HG03159 (cell line): Measurements from ENCODE around the gene SRD5A3.

Experiments used
- ATAC-seq: cut with Tn5 transposase; IDR thresholded peaks from one replicate; pipeline ENCODE4 v1.9.1; 2021; ENCODE audit warnings: mild to moderate bottlenecking, moderate library complexity; ENCODE audit not compliant: unreplicated experiment

The SRD5A3 gene

DNA sequence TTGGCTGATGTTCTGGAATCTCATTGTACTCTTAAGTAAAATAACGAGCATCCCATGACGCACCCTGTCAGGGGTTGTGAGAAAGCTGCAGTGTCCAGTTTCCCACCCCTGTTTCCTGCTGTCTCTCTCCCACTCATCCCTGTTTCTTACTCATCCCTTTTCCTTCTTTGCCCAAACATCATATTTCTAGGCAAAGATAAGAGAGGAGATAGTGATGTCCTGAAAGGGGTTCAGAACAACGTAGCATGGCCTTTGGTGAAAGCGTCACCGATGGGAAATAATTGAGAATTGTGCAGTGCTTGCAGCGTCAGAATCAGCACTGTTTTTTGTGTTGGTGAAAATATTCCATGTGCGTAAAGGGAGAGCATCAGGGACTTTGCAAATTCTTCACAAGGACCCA, 26.2 kb downstream of the SRD5A3 start:
- ATAC-seq, result no peak

DNA sequence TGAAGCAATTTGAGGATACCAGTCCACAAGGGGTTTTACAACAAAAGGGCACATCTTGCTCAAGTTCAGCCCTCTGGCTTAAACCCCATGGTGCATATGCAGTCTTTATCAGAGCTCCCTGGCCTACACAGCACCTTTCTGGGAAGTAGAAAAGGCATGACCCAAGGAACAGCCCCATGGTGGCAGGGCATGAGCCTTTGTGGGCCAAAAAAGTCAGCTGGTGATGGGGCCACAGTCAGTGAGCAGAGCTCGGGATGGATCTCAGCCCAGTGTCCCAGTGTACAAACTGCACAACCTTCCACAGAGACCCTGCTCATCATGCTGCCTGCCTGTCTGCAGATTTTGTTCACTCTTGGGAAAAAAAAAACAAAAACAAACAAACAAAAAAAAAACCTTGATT, 27.4 kb downstream of the SRD5A3 start:
- ATAC-seq, result no peak

DNA sequence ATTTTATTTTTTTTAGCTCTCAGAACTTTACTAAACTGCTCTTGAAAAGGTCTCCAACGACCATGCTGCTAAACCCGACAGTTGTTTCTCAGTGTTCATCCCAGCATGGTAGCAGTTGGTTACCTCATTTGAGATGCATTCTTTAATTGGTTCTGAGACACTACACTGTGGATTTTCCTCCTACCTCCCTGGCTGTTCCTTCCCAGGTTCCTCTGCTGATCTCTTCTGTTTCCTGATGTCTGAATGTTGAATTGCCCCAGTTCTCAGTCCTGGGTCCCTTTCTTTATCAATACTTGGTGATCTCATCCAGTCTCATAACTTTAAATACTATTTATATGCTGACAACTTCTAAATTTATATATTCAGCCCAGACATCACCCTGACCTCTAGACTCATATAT, 30.7 kb downstream of the SRD5A3 start:
- ATAC-seq, result no peak

DNA sequence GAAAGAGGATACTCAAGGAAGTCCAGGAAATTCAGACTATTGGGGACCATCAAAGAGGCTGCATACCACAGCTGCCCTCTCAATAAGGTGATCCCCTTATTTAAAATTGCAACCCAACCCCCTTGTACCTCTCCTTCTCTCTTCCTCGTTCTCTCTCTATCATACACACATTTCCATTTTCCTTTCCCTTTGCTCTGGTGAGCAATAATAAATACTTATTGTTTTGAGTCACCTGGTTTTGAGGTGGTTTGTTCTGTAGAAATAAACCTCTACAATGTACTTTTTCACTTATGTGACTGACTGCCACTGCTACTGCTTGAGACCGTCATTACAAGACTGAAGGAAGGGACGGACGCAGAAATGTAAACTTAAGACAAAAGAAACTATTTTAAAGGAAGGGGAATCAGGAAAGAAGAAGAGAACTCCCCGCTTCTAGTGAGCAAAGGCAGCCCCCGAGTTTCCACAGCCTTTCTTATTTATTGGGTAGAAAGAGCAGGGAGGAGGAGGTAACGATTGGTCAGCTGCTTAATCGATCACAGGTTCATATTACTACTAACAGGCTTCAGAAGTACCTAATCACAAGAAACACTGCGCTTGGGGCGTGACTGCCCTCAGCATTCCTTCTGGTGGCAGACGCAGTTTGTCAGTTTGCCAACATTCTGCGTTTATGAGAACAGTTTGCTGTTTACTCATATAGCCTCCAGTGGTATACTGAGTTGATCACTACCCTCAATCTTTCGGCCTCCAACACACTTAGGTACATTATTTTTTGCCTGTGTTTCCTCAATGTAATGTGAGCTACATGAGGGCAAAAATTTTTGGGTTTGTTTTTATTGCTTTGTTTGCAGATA, 32.8 kb downstream of the SRD5A3 start:
- no peak for ATAC-seq

DNA sequence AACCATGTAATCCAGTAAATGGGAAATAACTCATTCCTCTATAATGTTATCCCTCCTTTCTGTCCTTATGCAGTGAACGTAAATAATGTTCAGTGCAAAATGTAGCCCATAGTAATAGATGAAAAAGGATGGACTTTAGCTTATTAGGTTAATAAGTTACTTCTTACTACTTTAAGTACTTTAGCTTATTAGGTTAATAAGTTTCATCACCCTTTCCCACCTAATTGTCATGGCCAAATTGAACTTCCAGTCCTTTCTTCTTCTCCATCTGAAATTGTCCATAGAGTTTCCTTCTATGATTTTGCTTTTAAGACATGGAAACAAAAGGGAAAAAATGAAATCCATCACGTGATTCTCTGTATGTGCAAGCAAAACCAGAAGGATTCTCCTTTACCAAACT, 34.5 kb downstream of the SRD5A3 start:
- ATAC-seq, result no peak

DNA sequence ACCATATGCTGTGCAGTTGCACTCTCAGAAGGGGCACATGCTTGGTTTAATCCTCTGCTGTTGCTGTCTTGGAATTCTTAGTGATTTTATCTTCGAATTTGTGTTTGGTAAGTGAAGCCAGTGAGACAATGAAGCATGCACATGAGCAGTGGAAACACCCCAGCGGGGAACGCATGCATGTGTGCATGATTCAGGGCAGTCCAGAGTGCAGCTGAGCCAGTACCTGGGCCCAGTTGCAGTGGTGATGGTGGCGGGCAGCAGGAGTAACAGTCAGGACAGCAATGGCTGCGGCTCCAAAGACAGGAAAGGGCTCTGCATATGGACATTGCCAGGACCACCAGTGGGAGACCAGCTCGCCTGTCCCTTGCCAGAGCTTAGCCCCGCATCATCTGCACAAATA, 35.5 kb downstream of the SRD5A3 start:
- no peak for ATAC-seq

DNA sequence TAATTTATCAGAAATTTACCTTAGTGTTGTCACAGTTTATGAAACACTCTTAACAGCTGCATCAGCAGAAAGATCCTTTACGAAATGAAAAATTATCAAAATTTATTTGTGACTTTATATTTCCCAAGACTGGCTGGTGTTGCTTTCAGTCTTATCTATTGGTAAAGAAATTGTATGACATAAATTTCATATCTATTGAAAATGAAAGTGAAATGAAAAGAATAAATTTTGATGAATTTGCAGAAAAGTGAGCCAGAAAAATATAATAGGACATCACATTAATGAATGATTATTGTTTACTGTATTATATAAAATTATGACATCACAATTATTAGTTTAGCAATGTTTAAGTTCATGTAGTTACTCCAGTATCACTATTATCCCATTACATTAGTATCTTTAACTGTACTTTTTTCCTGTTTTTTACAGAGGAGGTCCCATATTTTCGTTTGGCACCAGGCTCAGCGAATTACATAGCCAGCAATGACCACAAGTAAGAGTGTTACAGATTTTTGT, 36.5 kb downstream of the SRD5A3 start:
- no peak for ATAC-seq

DNA sequence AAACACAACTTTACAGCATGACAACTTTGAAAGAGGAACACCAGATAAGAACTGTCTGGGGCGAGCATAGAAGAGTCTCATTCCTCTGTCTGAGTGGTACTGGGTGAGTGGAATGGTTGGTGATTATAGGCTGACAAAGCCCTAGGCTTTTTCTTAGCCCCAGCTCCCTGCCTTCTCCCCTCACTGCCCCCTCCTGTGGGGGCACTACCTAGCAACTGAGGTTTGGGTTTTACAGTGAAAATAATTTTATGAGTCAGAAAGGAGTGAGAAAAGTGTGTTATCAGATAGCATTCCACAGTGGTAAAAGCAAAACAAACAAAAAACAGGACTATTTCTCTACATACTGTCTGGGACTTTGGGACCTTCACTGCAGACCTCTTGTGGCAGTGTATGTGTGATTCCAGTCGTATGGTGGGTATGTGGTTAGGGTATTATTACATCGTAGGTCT, 39.2 kb downstream of the SRD5A3 start:
- ATAC-seq, result no peak

DNA sequence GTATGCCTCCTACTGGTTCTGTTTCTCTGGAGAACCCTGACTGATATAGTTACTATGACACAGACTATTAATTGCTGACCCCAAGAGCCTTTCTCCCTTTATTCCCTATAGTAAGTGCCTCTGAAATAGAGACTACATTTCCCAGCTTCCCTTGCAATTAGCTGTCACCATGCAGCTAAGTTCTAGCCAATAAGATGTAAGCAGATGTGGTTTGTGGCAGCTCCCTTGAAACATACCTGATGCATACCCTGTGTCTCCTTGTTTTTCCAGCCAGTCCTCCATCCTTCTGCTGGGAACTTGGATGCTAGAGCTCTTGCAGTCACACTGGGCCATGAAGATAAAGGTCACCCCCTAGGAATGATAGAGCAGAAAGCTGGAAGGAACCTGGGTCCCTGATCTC, 40.0 kb downstream of the SRD5A3 start:
- ATAC-seq, result peak; percentile 75

DNA sequence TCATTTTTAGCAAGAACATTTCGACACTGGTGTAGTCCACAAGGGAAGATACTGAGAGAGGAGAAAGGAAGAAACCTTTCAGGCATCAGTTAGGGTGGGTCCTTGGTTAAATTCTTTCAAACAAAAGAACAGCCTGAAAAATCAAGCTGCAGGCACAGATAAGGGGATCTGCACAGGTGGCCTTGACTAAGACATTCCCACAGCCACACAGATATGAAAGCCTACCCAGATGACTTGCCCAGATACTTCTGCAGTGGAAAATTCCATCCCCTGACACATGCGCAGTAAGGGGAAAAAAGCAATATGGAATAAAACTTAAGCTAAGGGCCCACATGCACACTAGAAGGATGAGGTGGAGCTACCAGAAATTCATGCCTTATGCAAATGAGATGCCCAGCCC, 40.8 kb downstream of the SRD5A3 start:
- ATAC-seq, result no peak

DNA sequence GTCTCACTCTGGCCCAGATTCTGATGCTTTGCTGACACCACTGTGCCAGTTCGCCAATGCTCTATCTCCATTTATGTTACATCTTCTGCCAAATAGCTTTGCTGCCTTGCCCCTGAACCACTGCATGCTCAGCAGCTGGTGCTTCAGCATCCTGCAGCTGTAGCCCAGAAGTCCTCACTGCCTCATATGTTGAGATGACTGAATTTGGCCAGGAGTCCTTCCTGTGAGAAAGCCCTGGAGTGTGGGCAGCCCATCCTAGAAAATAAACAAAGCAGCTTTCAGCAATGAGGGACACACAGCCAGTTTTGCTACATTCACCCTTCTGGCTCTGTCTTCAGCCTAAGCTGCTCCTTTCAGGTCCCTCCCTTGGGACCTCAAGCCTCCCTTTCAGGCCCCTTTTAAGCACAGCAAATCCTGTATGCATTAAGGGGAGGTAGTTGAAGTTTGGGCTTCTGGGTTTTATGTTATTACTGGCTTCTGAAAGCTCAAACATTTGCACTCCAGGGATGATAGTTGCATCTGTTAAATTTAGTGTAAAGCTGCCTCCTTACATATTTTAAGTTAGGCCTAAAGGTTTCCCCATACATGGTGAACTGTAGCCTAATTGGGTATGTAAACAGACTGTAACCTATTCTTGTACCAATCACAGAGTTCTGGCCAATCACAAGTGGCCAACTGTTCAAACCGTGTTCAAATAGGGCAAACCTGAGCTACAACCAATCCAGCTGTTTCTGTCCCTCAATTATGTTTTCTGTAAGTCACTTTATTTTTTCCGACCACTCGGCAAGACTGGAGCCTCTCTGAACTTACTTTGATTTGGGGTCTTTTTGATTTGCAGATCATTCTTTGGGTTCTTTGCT, 47.6 kb downstream of the SRD5A3 start:
- ATAC-seq, result no peak

DNA sequence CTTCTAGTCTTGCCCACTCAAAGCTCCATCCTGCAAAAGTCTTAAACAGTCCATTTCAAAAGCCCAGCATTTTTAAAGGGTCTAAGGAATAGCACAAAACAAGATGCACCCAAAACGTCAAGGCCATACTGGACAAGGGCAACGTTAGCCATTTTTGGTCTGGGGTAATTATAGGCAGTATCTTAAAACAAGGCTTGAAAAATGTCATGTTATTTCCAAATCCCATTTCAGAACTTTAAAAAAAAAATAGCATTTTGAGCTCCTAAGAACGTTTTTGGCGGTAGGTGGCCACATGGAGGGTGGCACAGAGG, 49.1 kb downstream of the SRD5A3 start:
- ATAC-seq, result no peak

DNA sequence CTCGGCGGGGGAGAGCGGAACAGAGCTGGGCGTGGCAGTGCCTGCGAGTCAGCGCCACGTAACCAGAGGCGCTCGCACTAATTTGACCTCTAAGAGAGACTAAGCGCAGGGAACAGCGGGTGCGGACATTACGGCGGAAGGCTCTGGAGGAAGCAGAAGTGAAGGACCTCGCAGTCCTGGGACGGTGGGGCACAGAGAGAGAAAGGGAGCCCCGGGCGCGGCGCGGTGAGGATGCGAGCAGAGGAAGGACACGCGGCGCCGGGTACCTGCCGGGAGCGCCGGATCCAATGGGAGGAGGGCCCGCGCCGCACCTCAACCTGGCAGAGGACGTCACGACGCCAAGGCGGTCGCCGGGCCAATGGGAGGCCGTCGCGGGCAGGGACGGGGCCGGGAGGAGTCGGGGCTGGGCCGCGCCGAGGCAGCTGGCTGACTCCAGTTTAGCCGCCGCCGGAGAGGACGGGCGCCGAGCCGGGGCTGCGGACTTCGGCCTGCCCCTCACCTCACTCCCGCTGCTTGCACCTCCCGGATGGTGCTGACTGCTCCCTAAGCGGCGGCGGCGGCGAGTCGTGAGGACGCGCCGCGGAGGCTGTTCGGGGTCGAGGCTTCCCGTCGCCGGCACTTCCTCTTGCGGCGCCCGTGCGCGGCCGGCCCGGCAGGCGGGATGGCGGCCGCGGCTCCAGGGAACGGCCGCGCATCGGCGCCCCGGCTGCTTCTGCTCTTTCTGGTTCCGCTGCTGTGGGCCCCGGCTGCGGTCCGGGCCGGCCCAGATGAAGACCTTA, 49.7 kb downstream of the SRD5A3 start, which contains the start of gene TMEM165:
Gene TMEM165 (plus strand): TSS at position 429 of the 779 bp plus-strand sequence. CDS start 233 bp downstream, at position 662.
- ATAC-seq, result peak; percentile 94

DNA sequence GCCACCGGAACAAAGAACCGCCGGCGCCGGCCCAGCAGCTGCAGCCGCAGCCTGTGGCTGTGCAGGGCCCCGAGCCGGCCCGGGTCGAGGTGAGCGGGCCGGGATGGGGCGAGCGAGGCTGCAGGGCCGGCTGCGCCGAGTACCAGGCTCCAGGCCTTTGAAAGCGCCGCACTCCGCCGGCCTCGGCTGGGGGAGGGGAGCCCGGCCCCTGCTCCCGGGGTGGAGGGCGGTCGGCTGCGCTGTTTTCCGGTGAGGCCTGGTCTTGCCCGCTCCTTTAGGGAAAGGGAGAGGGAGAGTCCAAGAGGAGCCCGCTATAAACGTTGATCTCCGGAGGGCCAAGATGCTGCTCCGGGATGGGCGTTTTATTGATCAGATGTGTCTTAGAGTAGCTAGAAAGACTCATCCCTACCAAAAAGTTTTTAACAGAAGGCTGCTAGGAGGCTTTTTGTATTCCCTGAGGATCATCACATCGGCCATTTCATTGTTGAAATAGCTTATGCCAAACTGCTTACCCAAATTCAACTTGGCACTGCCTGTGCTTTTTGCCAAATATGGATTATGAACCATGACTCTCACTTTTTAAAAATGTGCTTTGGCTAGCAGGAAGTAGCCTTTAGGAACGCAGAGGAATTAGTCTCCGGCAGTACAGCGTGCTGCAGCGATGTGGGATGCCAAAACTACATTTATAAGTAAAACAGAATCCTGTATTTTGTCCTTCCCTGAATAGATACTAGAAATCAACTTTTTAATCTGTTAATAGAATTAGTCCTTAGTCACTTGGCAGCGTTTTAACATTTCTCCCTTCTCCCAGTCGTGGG, 50.5 kb downstream of the SRD5A3 start:
- peak; percentile 26 for ATAC-seq

DNA sequence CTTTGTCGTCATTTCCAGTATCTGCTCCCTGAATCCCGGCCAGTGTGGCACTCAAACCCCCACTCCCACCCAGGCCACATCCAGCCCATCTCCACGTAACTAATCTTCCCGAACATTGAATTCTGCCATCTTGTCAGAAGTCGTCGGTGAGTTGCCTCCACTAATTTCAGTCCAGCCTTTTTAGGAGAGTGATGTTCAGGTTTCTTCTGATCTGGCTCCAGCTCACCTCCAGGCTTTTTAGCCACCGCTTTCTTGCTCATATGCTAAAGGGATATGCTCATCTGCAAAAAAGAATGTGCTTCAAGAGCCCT, 51.0 kb downstream of the SRD5A3 start:
- ATAC-seq, result no peak

DNA sequence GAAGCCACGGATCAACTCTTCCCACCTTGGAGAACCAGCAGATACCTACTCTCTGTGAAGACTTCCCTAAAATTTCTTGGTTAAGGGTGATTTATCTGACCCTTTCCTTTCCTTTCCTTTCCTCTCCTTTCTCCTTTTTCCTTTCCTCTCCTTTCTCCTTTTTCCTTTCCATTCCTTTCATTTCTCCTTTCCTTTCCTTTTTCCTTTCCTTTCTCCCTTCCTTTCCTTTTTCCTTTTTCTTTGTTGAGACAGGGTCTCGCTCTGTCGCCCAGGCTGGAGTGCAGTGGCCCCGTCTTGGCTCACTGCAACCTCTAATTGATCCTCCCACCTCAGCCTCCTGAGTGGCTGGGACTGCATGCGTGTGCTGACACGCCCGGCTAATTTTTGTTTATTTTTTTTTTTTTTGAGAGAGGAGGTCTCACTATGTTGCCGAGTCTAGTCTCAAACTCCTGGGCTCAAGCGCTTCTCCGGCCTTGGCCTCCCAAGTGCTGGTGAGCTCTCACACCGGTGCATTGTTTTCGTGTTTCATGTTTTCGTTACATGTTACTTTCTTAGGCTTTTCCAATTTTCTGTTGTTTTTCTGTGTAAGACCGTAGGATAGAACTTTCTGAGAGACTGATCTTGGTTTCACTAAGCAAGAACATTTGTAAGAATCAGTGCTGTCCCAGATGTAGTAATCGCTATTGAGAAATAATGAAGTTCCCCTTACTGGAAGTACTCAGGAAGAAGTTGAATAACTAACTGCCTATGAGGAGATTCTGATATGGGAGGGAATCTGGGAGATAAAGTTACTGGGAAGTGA, 51.7 kb downstream of the SRD5A3 start:
- ATAC-seq, result no peak

DNA sequence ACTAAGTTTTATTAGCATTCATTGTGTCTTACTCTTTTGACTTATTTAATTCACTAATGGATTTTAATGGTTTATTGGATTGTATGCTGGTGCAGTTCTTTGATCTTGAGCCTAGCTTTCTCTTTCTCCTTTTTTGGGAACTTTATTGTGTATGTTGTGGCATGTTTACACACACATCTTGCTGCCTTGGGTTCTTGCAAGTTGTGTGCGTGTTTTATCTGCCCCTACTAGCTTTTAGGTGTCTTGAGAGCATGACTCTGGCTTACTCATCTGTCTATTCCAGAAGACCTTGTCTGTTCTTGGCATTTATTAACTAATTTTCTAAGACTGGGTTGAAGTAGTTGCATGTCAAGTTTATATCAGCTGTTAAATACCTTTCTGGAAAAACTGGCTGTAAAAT, 52.4 kb downstream of the SRD5A3 start:
- ATAC-seq, result no peak

DNA sequence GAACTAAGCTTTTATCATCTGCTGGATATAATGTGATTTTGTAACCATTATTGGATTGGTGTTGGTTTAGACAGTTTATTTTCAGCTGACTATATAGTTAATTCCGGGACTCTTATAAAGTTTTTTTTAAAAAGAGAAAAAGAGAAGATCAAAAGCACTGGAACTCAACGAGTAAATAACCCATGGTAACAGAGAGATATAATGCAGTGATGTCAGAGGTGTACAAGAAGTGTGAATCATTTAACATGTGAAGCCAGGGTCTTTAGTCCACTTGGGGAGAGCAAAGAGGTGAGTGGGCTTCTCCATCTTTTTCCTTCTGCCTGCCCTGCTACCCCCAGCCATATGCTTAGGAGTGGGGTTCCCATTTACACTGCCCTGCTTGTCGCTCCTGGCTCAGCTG, 52.9 kb downstream of the SRD5A3 start:
- no peak for ATAC-seq

DNA sequence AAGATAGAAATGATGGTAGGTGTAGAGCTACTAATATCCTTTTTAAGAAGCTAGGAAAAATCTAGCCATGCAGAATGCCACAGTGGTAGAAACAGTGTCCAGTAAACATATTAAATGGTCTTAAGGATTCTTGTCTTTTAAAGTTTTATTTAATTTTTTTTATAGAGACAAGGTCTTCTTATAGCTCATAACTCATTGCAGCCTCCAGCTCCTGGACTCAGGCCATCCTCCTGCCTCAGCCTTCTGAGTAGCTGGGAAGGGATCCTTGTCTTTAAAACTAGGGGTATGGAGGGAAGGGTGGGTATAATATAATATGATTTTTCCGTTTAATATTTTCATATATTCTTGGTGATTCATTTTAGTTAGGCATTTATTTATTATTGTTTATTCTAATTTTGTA, 53.5 kb downstream of the SRD5A3 start:
- no peak for ATAC-seq

DNA sequence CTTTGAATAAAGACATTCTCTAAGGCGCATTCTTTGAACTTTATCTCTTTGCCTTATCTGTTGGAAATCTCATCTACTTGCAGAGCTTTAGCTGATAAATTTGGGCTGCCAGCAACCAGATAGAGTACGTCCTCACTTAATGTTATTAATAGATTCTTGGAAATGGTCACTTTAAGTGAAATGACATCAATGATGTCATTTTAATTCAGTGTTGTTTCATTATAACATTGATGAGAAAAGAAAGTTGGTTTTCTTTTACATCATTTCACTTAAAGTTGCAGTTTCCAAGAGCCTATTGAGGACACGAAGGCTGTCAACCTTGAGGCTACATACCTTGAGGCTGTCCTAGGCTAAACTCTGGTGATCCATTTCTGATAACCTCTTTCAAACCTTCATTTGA, 59.0 kb downstream of the SRD5A3 start:
- ATAC-seq, result no peak
